Measurements from ENCODE around the gene PRKCB. TPM values are rescaled to one million over a fixed set of nuclear protein-coding genes. Genes with fewer than 3 reads are reported as not detected.

Gene PRKCB
- total and polyA plus RNA-seq, 2 donors from 2014 or later = 0.62 to 17.8 TPM

DNA sequence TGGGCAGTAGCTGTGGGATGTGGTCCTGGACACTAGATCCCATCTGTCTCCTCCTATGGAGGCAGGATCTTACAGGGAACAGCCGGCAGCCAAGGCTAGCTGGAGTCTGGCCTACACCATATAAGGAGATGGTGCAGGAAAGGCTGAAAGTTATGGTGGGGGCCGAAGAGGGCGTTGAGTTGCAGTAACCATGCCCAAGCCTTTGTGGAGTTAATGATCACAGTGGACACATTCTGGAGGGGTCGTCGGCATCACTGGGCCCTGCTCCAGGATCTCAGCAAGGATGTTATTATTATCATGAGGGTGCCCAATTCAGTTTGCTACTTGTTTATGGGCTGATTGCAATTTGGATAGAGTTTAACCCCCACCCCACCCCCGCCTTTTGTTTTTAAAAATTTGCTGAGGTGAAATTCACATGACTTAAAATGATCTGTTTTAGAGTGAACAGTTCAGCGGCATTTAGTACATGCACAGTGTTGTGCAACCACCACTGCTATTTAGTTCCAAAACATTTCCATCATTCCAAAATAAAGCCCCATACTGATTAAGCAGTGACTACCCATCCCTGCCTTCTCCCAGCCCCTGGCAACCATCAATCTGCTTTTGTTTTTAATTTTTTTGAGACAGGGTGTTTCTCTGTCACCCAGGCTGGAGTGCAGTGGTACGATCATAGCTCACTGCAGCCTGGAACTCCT lies 236.0 kb downstream of the PRKCB start:
- TF ChIP-seq CTCF (IDR thresholded peaks at IDR 0.05; ENCODE audit: borderline replicate concordance, extremely low read depth, insufficient read depth) = no peak
- Histone ChIP-seq H3K27me3 (ENCODE audit: control insufficient read depth, insufficient read depth, low read length) (no peaks in the 10 kb centered on the region), H3K9ac (ENCODE audit: low read length in 3 of 3) (no peak overlapping the region), H3K27ac (ENCODE audit: low read depth in 2 of 2, low read length in 2 of 2) (no peak overlapping the region), H3K9me3 (ENCODE audit: control insufficient read depth in 2 of 3, insufficient read depth in 1 of 3, low read length in 3 of 3) (no peaks in the 10 kb centered on the region), H3K36me3 (ENCODE audit: control insufficient read depth in 2 of 3, insufficient read depth in 3 of 3, low read length in 3 of 3) (no peaks in the 10 kb centered on the region), H3K4me3 (ENCODE audit: low read length in 3 of 3) (no peak overlapping the region), H3K4me1 (ENCODE audit: control insufficient read depth in 2 of 3, insufficient read depth in 2 of 3, low read depth in 1 of 3, low read length in 3 of 3) (no peaks in the 10 kb centered on the region)
- intact Hi-C loops (cut with DNase I) = no loop called here
- DNase-seq = no peak
- no peak for FAIRE-seq

GRCh38 chr16:24073321-24073720 lies 237.5 kb downstream of the PRKCB start:
- no peaks in the 10 kb centered on the region for H3K27me3 ChIP-seq (ENCODE audit: control insufficient read depth, insufficient read depth, low read length)
- no peak overlapping the region for H3K4me3 ChIP-seq (ENCODE audit: low read length in 3 of 3)
- intact Hi-C loops (cut with DNase I) = no loop called here
- no peak overlapping the region for H3K27ac ChIP-seq (ENCODE audit: low read depth in 2 of 2, low read length in 2 of 2)
- H3K4me1 ChIP-seq (ENCODE audit: control insufficient read depth in 2 of 3, insufficient read depth in 2 of 3, low read depth in 1 of 3, low read length in 3 of 3) = no peaks in the 10 kb centered on the region
- no peak overlapping the region for H3K9ac ChIP-seq (ENCODE audit: low read length in 3 of 3)
- FAIRE-seq (no peak), DNase-seq (no peak)
- no peaks in the 10 kb centered on the region for H3K36me3 ChIP-seq (ENCODE audit: control insufficient read depth in 2 of 3, insufficient read depth in 3 of 3, low read length in 3 of 3)
- no peak for TF ChIP-seq CTCF (IDR thresholded peaks at IDR 0.05; ENCODE audit: borderline replicate concordance, extremely low read depth, insufficient read depth)
- H3K9me3 ChIP-seq (ENCODE audit: control insufficient read depth in 2 of 3, insufficient read depth in 1 of 3, low read length in 3 of 3) = no peaks in the 10 kb centered on the region

DNA sequence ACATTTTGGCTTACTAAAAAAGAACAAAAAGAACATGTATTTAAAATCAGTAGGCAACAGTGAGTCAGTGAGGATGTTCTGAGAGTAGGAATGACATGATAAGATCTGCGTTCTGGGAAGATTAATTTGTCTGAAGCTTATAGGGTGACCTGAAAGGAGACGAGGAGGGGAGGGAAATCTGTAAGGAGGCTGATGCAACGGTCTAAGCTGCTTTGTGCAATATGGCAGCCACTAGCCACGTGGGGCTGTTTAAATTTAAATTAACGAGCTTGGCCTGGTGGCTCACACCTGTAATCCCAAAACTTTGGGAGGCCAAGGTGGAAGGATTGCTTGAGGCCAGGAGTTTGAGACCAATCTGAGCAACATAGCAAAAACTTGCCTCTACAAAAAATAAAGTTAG lies 238.8 kb downstream of the PRKCB start:
- intact Hi-C loops (cut with DNase I) = no loop called here
- no peak for TF ChIP-seq CTCF (IDR thresholded peaks at IDR 0.05; ENCODE audit: borderline replicate concordance, extremely low read depth, insufficient read depth)
- no peaks in the 10 kb centered on the region for H3K4me1 ChIP-seq (ENCODE audit: control insufficient read depth in 2 of 3, insufficient read depth in 2 of 3, low read depth in 1 of 3, low read length in 3 of 3)
- no peaks in the 10 kb centered on the region for H3K27me3 ChIP-seq (ENCODE audit: control insufficient read depth, insufficient read depth, low read length)
- no peaks in the 10 kb centered on the region for H3K9me3 ChIP-seq (ENCODE audit: control insufficient read depth in 2 of 3, insufficient read depth in 1 of 3, low read length in 3 of 3)
- no peak overlapping the region for H3K9ac ChIP-seq (ENCODE audit: low read length in 3 of 3)
- FAIRE-seq (no peak), DNase-seq (no peak)
- H3K27ac ChIP-seq (ENCODE audit: low read depth in 2 of 2, low read length in 2 of 2) = no peak overlapping the region
- no peaks in the 10 kb centered on the region for H3K36me3 ChIP-seq (ENCODE audit: control insufficient read depth in 2 of 3, insufficient read depth in 3 of 3, low read length in 3 of 3)
- no peak overlapping the region for H3K4me3 ChIP-seq (ENCODE audit: low read length in 3 of 3)

DNA sequence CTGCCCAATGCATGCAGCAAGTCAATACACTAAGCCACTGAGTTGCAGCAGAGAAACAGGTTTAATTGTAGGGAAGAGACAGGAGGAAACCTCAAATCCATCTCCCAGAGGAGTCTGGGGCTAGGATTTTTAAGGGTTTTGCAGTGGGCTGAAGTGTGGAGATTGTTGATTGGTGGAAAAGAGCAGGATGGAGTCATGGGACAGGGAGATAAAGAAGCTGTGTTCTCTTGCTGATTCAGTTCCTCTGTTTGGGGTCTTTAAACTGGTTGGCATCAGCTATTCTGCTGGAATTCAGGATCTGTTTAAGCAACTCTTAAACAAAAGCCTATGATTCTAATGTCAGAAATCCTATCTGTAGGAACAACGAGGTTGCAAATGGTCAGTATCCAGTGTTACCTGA lies 239.5 kb downstream of the PRKCB start:
- FAIRE-seq (no peak), DNase-seq (no peak)
- H3K4me3 ChIP-seq (ENCODE audit: low read length in 3 of 3) = no peak overlapping the region
- no peaks in the 10 kb centered on the region for H3K36me3 ChIP-seq (ENCODE audit: control insufficient read depth in 2 of 3, insufficient read depth in 3 of 3, low read length in 3 of 3)
- no peaks in the 10 kb centered on the region for H3K27me3 ChIP-seq (ENCODE audit: control insufficient read depth, insufficient read depth, low read length)
- H3K27ac ChIP-seq (ENCODE audit: low read depth in 2 of 2, low read length in 2 of 2) = no peak overlapping the region
- H3K4me1 ChIP-seq (ENCODE audit: control insufficient read depth in 2 of 3, insufficient read depth in 2 of 3, low read depth in 1 of 3, low read length in 3 of 3) = no peaks in the 10 kb centered on the region
- H3K9me3 ChIP-seq (ENCODE audit: control insufficient read depth in 2 of 3, insufficient read depth in 1 of 3, low read length in 3 of 3) = no peaks in the 10 kb centered on the region
- no peak for TF ChIP-seq CTCF (IDR thresholded peaks at IDR 0.05; ENCODE audit: borderline replicate concordance, extremely low read depth, insufficient read depth)
- intact Hi-C loops (cut with DNase I) = no loop called here
- no peak overlapping the region for H3K9ac ChIP-seq (ENCODE audit: low read length in 3 of 3)

Data from kidney (tissue), 14 donors.